ENCODE data around the gene PHF2. TPM values are rescaled to one million over a fixed set of nuclear protein-coding genes. Genes with fewer than 3 reads are reported as not detected.

PHF2 gene
- total RNA-seq = 11.0 and 17.2 TPM in 2 replicates

DNA sequence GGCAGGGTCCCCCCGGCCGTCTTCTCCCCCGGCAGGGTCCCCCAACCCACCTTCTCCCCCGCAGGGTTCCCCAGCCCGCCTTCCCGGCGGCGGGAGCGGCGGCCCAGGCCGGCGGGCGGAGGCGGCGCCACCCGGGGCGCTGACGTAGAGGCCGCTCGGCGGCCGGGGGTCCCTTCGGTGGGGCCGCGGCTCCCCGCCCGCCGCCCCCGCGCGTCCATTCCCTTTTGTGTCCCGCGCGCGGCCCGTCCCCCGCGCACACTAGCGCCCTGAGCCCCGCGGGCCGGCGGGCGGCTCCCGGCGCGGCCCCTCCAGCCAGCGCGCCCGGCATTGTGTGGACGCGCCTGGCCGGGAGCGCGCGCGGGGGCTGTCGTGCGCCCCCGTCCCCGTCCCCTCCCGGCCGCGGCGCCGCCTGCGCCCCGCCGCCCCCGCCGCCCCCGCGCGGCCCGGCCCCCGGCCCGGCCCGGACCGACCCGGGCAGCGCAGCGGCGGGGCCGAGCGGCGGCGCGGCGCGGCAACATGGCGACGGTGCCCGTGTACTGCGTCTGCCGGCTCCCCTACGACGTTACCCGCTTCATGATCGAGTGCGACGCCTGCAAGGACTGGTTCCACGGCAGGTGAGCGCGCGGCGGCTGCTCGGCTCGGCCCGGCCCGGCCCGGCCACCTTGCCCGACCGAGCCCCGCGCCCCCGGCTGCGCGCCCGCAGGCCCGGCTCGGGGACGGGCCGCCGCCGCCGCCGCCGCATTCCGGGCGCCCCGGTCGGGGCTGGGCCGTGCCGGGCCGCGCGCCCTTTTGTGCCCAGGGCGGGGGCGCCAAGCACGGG is at the start of gene PHF2:
PHF2 (plus strand) TSS at position 327 of the 820 bp plus-strand sequence; CDS start at position 517, 190 bp downstream.

Other genes with a start within 250 kb of the PHF2 start
- gene FAM120A, start 124.9 kb upstream of the PHF2 start, total RNA-seq = 75.3 and 142 TPM in 2 replicates
- 19.9 and 24.7 TPM in 2 replicates for gene FAM120AOS, start 123.0 kb upstream of the PHF2 start, total RNA-seq